ENCODE results near the gene CLIC3.

Gene CLIC3

DNA sequence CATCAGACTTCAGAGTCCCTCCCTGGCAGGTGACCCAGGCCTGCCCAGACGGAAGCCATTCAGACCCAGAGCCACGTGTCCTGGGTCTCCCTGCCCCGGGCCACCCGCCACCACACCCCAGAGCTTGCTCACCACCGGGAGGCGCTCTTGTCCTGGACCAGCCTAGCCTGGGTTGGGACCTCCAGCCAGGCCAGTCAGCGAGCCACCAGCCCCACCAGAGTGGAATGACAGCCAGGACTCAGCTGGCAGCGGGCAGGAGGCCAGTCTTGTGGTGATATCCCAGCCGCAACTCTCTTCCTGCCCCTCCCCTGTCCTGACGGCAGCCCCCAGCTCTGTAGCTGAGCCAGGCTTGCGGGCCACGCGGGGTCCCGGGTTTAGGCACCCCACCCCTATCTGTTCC, 20.7 kb downstream of the CLIC3 start:
- in situ Hi-C loops (cut with HindIII; ENCODE audit: low pct_ligation_motif_present, low pct_unique_long_range_greater_than_20kb, low sequenced_read_pairs) = no loop called here
- no peak for DNase-seq

DNA sequence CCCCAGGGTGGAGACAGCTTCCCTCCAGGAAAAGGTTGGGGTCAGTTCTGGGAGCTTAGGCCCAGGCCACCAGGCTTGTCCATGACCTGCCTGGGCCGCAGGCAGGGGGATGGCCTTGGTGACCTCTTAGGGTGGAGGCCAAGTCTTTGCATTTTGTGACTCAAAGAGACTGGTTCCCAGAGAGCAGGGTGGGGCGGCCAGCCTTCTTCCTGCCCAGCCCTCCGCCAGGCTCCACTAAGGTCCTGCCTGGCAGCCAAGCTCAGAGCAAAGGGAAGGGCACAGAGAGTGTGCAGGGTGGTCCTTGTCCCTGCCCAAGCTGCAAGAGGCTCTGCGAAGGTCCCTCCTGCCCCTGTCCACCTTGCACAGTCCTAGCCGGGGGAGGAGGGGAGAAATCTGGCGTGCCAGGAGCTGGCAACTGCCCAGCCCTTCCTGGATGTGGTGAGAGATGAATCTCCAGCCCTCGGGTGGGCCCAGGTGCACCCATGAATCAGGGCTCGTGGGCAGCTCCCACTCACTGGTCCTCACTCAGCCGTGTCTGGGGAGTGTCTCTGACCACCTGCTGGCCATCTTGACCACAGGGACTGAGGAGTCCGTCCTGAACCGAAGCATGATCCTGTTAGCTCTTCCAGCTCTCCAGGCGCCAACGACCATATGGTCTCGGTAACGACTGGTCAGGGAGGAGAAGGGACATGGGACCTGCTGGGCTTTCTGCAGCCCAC, 21.4 kb downstream of the CLIC3 start:
- DNase-seq = no peak
- in situ Hi-C loops (cut with HindIII; ENCODE audit: low pct_ligation_motif_present, low pct_unique_long_range_greater_than_20kb, low sequenced_read_pairs) = no loop called here

DNA sequence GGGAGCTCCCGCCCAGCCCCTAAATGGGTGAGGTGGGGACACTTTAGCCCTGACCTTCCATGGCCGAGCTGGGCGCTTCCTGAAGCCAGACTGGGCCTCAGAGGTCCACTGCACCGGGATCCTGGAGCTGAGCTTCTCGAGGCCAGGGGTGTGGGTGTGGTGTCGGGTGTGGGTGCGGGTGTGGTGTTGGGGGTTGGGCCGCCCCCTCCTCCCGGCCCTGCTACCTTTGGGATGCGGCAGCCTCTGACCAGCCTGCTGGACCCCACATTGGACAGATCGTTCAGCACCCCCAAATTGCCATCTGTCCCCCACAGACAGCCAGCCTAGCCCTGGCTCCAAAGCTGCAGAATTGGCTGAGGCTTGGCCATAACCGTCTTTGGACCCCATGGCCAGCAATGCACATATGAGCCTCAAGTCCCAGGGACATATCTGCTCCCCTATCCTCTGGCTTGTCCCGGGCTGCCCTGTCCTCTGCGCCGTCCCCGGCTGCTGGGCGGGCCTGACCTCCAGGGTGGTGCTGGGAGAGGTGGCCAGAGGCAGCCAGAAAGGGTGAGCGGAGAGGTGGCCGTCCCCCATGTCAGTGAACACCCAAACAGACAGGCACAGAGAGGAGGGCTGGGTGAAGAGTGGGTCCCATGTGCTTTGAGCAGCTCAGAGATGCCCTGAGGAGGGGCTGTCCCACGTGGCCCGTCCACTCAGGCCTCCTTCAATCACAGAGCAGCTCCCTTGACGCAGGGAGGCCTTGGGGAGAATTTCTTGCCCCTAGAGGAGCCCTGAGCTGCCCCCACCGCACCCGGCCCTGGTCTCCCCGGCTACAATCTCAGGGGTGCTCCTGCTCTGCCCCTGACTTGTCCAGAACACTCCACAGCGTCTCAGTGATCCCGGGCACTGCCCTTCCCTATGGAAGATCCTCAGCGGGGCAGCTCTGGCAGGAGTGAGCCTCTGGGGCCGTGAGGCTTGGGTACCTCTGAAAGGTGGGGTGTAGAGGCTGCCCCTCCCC, 22.4 kb downstream of the CLIC3 start:
- DNase-seq = no peak
- in situ Hi-C loops (cut with HindIII; ENCODE audit: low pct_ligation_motif_present, low pct_unique_long_range_greater_than_20kb, low sequenced_read_pairs) = no loop called here

DNA sequence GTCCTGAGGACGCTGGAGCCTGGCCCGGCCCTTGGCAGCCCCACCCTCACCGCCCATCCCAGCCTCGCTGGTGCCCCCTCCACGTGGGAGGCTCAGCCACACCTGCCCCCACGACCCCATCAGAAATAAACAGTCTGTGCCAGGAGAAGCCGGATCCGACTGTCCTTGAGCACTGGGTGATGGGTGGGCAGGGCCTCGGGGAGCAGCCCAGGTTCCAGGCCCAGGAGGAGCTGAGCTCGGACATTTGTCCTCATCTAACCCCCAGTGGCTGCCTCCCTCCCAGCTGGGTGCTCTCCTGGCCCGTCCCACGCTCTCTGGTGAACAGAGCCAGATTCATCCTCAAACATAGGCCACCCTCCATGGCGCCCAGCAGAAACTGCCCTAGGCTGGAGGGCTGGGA, 23.6 kb downstream of the CLIC3 start:
- in situ Hi-C loops (cut with HindIII; ENCODE audit: low pct_ligation_motif_present, low pct_unique_long_range_greater_than_20kb, low sequenced_read_pairs) = no loop called here
- no peak for DNase-seq

DNA sequence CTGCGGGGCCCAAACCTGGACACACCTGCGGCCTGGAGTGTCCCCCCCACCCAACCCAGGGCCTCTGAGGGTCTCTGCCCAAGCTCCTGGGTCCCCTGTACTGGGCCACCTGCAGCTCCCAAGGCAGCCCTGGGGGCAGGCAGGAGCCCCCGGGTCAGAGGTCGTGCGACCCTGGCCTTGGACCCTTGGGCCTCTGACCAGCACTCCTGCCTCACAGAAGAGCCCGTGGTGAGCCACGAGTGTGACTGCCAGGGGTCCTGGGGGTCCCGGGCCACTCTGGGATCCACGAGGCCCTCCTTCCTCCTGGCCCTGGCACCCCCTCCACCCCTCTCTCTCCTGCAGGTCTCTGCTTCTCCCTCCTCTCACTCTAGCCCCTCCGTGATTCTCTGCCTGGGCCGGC, 24.0 kb downstream of the CLIC3 start:
- DNase-seq = no peak
- in situ Hi-C loops (cut with HindIII; ENCODE audit: low pct_ligation_motif_present, low pct_unique_long_range_greater_than_20kb, low sequenced_read_pairs) = no loop called here

DNA sequence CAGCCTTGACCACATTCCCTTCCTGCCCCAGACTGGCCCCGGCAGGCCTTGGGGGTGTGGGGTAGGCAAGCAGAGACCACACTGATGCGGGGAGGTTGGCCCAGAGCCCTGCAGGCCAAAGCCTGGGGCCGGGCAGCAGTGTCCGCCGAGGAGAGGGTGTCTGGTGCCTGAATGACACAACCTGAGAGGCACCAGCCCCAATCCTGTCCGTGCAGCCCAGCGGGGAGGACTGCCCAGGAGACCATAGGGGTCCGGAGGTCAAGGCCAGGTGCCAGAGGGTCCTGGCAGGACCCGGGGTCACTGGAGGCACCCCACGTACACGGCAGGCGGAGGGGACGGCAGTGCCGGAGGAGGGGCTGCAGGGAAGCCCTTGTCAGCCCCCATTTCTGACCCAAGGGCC, 24.6 kb downstream of the CLIC3 start:
- in situ Hi-C loops (cut with HindIII; ENCODE audit: low pct_ligation_motif_present, low pct_unique_long_range_greater_than_20kb, low sequenced_read_pairs) = no loop called here
- DNase-seq = no peak

DNA sequence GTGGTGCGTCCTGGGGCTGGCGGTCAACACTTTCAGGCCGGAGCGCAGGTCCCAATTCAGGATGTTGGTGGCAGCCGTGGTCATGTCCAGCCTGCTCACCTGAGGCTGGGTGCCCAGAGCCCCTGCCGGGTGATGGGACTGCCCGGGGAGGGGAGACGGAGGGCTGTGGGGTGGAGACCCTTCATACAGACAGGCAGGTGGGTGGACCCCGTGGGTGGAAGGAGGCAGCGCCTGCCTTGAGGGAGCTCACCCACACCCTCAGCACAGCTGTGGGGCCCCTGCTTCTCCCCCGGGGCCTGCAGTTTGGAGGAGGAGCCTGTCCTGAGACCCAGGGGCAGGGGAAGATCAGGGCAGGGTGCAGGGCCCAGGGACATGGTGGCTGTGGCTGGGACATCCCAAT, 26.0 kb downstream of the CLIC3 start:
- DNase-seq = no peak
- in situ Hi-C loops (cut with HindIII; ENCODE audit: low pct_ligation_motif_present, low pct_unique_long_range_greater_than_20kb, low sequenced_read_pairs) = no loop called here

DNA sequence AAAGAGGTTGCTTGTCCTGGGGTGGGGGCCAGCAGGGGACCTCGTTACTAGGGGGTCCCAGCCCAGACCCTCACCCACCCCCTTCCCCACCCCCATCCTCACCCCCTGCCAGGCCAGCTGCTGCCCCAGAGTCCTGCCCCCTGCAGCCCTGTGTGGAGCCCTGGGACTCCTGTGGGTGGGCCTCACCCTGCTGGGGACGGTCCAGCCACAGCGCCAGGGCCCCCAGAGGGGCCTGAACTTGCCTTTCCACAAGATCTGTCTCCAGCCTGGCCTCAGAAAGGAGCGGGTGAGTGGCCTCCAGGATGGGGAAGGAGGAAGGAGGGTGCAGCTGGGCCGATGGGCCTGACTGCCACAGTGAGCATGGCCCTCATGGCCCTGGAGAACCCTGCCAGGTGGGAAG, 26.6 kb downstream of the CLIC3 start:
- no peak for DNase-seq
- in situ Hi-C loops (cut with HindIII; ENCODE audit: low pct_ligation_motif_present, low pct_unique_long_range_greater_than_20kb, low sequenced_read_pairs) = no loop called here

DNA sequence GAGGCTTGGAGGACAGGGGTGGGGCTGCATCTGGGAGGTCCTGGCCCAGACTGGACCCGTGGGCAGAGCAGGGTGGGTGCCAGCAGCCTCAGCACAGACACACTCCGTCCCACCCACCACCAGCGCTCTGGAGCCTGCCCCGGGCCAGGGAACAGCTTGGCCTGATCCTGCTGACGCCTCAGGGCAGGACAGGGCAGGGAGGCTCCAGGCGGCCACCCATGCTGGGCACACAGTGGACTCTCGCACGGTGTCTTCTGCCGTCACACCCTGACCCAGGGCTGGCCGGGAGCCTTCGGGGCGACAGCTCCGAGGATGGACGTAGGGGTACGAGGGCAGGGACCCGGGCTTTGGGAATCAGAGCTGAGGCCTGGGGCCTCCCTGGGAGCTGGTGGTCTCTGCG, 27.2 kb downstream of the CLIC3 start:
- in situ Hi-C loops (cut with HindIII; ENCODE audit: low pct_ligation_motif_present, low pct_unique_long_range_greater_than_20kb, low sequenced_read_pairs) = no loop called here

DNA sequence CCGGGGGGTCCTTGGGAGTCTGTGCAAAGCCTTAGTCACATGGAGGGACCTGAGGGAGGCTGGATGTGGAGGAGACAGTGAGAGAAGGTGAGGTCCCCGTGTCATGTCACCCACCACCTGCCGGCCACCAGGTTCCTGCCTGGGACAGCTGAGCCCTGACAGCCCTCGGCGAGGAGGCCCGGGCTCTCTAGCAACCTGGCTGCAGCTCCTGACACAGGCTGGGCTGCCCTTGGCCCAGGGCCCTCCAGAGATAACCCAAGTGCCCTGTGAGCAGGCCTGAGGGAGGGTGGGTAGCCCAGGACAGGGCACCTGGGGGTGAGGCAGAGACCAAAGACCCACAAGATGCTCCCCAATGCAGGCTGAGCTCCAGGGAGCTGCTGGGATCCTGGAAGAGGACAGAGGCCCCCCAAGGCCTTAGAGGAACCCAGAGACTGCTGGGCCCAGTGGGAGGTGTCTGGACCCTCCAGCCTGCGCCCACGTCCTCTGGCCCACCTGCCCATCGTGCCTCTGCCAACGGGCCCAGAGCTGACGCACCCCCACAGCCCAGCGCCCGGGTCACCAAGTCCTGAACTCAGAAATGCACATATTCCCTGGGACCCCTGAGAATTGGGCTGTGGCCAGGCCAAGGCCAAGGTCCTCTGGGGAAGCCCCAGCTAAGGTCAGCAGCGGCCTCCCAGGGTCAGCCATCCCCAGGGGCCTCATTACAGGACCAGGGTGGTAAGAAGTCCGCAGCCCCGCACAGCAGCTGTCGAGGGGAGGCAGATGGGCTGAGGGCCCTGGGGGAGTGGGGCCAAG, 27.8 kb downstream of the CLIC3 start:
- DNase-seq = no peak
- in situ Hi-C loops (cut with HindIII; ENCODE audit: low pct_ligation_motif_present, low pct_unique_long_range_greater_than_20kb, low sequenced_read_pairs) = no loop called here

More for the DNA sequence above, 27.2 kb downstream of the CLIC3 start:
- DNase-seq = no peak

DNA sequence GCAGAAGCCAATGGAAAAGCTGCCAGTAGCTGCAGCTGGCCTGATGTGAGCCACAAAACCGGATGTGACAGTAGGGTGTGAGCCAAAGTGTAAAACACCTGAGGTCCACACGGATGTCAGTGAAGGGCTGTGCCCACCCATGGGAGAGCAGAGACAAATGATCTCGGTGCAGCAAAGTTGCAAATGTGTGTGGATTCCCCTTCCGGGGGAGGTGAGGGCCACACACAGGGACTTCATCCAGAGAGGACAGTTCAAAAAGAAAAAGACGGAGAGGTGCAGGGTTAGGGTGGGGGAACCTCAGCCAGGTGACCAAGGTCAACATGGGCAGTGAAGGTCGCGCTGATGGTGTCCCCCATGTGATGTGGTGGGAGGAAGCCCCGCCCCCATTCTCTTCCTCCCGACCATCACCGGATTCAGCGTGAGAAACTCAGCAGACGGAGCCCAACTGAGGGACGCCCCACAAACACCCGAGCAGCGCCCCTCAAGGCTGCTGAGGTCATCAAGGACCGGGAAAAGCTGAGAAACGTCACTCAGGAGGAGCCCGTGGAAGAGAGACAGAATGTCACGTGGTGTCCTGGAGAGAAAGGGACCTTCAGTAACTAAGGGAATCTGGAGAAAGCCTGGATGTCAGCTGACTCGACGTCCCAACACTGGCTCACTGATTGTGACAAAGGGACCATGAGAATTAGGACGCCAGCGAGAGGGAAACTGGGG, 30.4 kb downstream of the CLIC3 start:
- DNase-seq = no peak
- in situ Hi-C loops (cut with HindIII; ENCODE audit: low pct_ligation_motif_present, low pct_unique_long_range_greater_than_20kb, low sequenced_read_pairs) = no loop called here

DNA sequence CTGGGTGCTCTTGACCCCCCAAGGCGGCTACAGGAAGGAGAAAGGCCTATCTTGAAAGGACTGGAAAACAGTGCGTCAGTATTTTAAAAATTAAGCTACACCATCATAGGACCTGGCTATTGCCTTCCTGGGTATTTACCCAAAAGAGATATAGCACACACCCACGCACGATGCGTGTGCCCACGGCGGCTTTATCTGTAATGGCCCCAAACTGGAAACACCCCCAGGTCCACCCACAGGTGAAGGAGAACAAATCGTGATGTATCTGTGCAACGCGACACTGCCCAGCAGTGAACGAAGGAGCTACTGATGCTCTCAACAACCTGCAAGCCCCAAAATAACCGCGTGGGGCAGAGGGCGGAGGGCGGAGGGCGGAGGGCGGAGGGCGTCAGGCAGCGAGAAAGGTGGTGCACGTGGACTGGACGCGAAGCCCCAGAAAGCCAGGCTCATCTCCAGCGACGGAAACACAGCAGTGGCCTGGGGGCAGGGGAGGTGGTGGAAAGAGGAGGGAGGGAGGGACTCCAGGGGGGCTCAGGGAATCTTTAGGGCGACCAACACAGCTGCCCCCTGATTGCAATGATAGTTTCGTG, 31.4 kb downstream of the CLIC3 start:
- DNase-seq = no peak

DNA sequence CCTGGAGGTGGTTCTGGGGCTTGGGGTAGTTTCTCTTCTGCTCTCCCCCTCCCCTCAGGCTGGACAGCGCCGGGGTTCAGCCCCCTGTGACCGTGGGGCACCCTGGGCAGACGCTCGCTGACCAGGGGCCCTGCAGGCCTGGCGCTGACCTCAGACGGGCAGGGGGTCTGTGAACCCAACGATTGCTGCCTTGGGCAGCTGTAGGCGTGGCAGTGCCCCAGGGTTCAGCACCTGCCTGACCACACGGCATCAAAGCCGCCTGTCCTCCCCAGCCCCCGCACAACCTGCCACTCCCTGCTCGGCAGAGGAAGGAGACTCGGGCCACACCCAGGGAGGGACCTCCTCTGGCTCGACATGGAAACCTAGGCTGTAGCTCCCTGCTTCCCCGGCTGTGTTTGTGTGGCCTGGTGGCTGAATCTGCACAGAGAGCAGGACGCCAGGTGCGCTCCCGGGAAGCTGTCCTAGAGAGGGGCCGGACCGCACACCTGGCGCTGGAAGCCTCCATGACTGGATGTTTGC, 32.1 kb downstream of the CLIC3 start:
- DNase-seq = no peak
- in situ Hi-C loops (cut with HindIII; ENCODE audit: low pct_ligation_motif_present, low pct_unique_long_range_greater_than_20kb, low sequenced_read_pairs) = no loop called here

More for the DNA sequence above, 31.4 kb downstream of the CLIC3 start:
- in situ Hi-C loops (cut with HindIII; ENCODE audit: low pct_ligation_motif_present, low pct_unique_long_range_greater_than_20kb, low sequenced_read_pairs) = no loop called here

DNA sequence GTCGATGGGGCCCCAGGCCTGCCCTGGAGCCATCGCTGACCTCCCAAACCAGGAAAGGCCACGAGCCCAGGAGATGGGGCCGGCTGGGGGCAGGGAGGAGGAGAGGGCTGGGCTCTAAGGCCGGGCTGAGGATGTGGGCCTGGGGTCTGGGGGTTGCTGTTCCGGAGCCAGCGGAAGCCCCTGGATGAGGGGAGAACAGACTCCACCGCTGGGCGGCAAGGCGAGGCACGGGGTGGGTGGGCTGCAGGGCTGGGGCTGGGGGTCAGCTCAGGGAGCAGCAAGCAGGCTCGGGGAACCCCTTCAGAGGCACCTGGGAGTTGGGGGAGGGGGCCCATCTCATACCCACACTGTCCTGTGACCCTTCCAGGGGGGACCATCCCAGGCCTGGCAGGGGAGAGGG, 32.6 kb downstream of the CLIC3 start:
- DNase-seq = no peak
- in situ Hi-C loops (cut with HindIII; ENCODE audit: low pct_ligation_motif_present, low pct_unique_long_range_greater_than_20kb, low sequenced_read_pairs) = no loop called here

DNA sequence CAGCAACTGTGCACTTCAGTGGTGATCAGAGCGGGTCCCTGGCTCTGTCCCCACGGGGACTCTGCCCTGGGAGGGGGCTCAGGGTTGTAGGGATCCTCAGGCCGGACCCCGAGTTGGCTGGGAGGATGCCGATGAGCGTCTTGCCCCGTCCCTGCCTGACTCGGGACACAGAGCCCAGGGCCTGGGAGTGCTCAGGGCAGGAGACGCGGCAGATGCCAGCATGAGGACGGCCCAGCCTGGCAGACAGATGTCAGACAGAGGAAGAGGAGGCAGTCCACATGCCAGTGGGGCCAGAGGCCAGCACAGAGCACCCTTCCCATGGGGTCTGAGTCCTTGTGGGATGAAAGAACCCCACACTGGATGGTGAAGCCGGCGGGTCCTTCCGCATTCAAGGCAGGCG, 33.0 kb downstream of the CLIC3 start:
- DNase-seq = no peak
- in situ Hi-C loops (cut with HindIII; ENCODE audit: low pct_ligation_motif_present, low pct_unique_long_range_greater_than_20kb, low sequenced_read_pairs) = no loop called here

DNA sequence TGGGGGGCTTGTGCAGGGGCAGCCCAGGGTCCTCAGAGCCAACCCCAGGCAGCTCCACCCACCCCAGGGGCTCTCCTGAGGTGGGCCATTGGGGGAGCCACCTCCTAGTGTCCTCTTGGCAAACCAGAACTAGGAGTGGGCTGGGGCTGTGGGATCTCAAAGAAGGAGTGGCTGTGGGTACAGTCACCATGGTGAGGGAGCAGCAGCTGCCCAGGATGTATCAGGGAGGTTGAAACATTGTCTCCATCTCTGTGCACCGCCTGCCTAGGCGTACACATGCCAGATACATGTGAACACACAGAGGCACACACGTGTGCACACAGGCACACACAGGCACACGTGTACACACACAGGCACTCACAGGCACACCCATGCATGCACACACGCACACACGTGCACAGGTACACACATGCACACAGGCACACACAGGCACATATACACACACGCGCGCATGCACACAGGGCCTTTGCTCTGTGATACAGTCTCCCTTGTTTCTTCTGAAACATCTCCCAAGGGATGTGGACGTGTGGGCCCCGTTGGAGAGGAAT, 33.6 kb downstream of the CLIC3 start:
- no peak for DNase-seq
- in situ Hi-C loops (cut with HindIII; ENCODE audit: low pct_ligation_motif_present, low pct_unique_long_range_greater_than_20kb, low sequenced_read_pairs) = no loop called here

DNA sequence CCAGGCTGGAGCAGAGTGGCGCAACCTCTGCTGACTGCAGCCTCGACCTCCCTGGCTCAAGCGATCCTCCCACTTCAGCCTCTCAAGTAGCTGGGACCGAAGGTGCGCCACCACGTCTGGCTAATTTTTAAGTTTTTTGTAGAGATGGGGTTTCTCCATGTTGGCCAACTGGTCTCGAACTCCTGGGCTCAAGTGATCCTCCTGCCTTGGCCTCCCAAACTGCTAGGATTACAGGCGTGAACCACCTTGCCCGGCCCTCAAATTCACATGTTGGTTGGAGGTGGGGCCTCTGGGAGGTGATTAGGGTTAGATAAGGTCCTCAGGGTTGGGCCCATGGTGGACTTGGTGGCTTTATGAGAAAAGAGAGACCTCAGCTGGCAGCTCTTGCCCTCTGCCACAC, 34.2 kb downstream of the CLIC3 start:
- DNase-seq = no peak
- in situ Hi-C loops (cut with HindIII; ENCODE audit: low pct_ligation_motif_present, low pct_unique_long_range_greater_than_20kb, low sequenced_read_pairs) = no loop called here
